RWPE2 (cell line): Measurements from ENCODE around the gene FAM163A.
"Not testable (repeated sequence)": the region's sequence is repeated elsewhere in the genome, so short reads cannot be mapped to it uniquely, and the experiment has no call there.

ENCODE experiments used
- ATAC-seq: fragments of 200-7000 bp; cut with Tn5 transposase; 3 replicates; pipeline ENCODE4 v1.9.1; 2021; ENCODE audit warnings: low read depth
- DNase-seq: peaks from one replicate; pipeline ENCODE4 v3.0.0-alpha.2; 2020; ENCODE audit warnings: low spot score
- H3K27ac ChIP-seq: fragments of 450-650 bp; 2 replicates; pipeline ENCODE4 v1.5.1; 2017; ENCODE audit warnings: mild to moderate bottlenecking; ENCODE audit not compliant: poor library complexity, severe bottlenecking
- H3K27me3 ChIP-seq: fragments of 250-450 bp; sonication (Bioruptor Pico); 2 replicates; pipeline ENCODE4 v1.5.1; 2021; ENCODE audit warnings: mild to moderate bottlenecking, moderate library complexity; ENCODE audit not compliant: insufficient read depth, poor library complexity, severe bottlenecking
- H3K36me3 ChIP-seq: fragments of 250-450 bp; sonication (Bioruptor Pico); 2 replicates; pipeline ENCODE4 v1.5.1; 2020; ENCODE audit warnings: low read depth, mild to moderate bottlenecking, moderate library complexity
- H3K4me1 ChIP-seq: fragments of 250-450 bp; sonication (Bioruptor Pico); 2 replicates; pipeline ENCODE4 v1.5.1; 2021; ENCODE audit warnings: mild to moderate bottlenecking, moderate library complexity; ENCODE audit not compliant: insufficient read depth, poor library complexity, severe bottlenecking
- H3K4me3 ChIP-seq: fragments of 250-450 bp; sonication (Bioruptor Pico); 2 replicates; pipeline ENCODE4 v1.5.1; 2021; ENCODE audit warnings: mild to moderate bottlenecking, moderate library complexity; ENCODE audit not compliant: severe bottlenecking
- H3K9me3 ChIP-seq: fragments of 250-450 bp; sonication (Bioruptor Pico); 2 replicates; pipeline ENCODE4 v1.5.1; 2021; ENCODE audit warnings: mild to moderate bottlenecking, moderate library complexity; ENCODE audit not compliant: severe bottlenecking
- TF ChIP-seq, protein P1 (sequence below): fragments of 450-650 bp; IDR thresholded peaks from one replicate; pipeline ENCODE4 v1.5.1; 2017; ENCODE audit warnings: mild to moderate bottlenecking, moderate library complexity; ENCODE audit not compliant: poor library complexity, severe bottlenecking

The FAM163A gene

GRCh38 chr1:179798213-179798863 is 55.2 kb downstream of the FAM163A start:
- H3K36me3 ChIP-seq, result no peaks in the 10 kb centered on the region
- H3K4me3 ChIP-seq, result no peak overlapping the region
- TF ChIP-seq, protein P1, sequence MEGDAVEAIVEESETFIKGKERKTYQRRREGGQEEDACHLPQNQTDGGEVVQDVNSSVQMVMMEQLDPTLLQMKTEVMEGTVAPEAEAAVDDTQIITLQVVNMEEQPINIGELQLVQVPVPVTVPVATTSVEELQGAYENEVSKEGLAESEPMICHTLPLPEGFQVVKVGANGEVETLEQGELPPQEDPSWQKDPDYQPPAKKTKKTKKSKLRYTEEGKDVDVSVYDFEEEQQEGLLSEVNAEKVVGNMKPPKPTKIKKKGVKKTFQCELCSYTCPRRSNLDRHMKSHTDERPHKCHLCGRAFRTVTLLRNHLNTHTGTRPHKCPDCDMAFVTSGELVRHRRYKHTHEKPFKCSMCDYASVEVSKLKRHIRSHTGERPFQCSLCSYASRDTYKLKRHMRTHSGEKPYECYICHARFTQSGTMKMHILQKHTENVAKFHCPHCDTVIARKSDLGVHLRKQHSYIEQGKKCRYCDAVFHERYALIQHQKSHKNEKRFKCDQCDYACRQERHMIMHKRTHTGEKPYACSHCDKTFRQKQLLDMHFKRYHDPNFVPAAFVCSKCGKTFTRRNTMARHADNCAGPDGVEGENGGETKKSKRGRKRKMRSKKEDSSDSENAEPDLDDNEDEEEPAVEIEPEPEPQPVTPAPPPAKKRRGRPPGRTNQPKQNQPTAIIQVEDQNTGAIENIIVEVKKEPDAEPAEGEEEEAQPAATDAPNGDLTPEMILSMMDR, result no peak
- no peak overlapping the region for H3K27ac ChIP-seq
- no peaks in the 10 kb centered on the region for H3K9me3 ChIP-seq
- H3K4me1 ChIP-seq, result no peaks in the 10 kb centered on the region
- no peak for ATAC-seq
- no peaks in the 10 kb centered on the region for H3K27me3 ChIP-seq
- no peak for DNase-seq

DNA sequence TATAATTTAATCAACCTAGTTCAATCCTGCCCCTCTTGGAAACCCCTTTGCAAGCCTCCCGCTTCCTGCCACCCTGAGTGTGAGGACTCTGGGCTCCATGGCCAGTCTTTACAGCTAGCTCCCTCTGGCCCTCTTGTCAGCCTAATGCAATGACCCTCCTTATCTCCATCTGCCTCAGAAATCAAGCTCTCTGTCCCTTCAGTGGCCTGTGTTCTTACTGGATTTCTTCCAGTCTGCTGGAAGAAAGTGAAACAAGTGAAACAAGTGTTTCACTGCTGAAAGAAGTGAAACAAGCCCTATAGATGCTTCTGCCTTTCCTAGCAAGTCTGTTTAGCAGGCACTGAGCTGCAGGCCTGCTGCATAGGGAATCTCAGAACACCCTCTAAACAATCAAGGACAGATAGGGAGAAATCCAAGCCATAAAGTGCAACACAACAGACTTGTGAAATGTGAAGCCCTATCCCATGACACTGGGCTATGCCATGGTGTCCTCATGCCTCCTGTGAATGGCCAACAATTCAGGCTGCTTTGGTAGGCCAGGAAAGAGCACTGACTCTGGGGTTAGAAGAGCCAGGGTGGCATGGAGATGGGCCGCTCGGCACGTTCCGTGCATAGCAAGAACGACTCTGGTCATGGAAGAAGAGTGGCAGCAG is 55.9 kb downstream of the FAM163A start:
- H3K27ac ChIP-seq, result no peak overlapping the region
- TF ChIP-seq, protein P1, result no peak
- H3K36me3 ChIP-seq, result no peaks in the 10 kb centered on the region
- no peaks in the 10 kb centered on the region for H3K4me1 ChIP-seq
- ATAC-seq (no peak), DNase-seq (no peak)
- H3K27me3 ChIP-seq, result no peaks in the 10 kb centered on the region
- H3K9me3 ChIP-seq, result no peaks in the 10 kb centered on the region
- H3K4me3 ChIP-seq, result no peak overlapping the region

DNA sequence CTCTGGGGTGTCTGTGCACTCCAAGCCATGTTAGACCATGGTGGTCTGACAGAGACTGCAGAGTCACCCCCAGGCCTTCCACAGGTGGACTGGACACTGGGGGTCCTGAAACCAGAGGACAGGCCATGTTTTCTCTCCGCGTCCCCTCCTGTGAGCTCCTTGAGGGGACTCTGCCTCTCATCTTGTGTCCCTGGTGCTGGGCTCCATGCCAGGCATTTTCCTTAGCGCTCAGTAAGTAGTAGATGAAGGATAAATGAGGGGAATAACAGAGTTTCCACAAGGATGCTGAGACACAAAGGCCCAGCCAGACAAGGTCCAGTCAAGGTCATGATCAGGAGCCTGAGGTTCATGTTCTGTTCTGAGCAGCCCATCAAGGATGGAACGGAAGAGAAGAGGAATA is 57.4 kb downstream of the FAM163A start:
- Histone ChIP-seq H3K4me1 (no peaks in the 10 kb centered on the region), H3K4me3 (no peak overlapping the region), H3K27ac (no peak overlapping the region), H3K9me3 (no peaks in the 10 kb centered on the region), H3K27me3 (no peaks in the 10 kb centered on the region), H3K36me3 (no peaks in the 10 kb centered on the region)
- TF ChIP-seq, protein P1, result no peak
- ATAC-seq (no peak), DNase-seq (no peak)

DNA sequence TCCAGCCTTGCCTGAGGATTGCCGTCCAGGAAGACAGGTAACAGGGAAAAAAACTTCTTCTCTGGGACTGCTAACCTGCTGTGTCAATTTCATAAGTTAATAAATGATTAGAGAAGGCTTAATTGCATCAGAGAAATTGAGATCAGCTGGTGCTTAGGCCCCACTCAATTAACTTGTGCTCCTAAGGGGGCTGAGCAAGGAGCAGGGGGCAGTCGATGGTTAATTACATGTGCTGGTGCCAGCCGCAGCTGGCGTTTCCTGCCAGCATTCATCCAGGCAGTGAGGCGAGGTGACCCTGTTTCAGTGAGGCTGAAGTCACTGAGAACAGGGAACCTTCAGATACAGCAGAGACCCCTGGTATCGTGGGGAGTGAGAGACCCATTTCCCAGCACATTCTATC is 60.0 kb downstream of the FAM163A start:
- H3K9me3 ChIP-seq, result no peaks in the 10 kb centered on the region
- H3K4me3 ChIP-seq, result no peak overlapping the region
- no peaks in the 10 kb centered on the region for H3K27me3 ChIP-seq
- DNase-seq (no peak), ATAC-seq (no peak)
- H3K27ac ChIP-seq, result no peak overlapping the region
- TF ChIP-seq, protein P1, result no peak
- no peaks in the 10 kb centered on the region for H3K4me1 ChIP-seq
- H3K36me3 ChIP-seq, result no peaks in the 10 kb centered on the region

DNA sequence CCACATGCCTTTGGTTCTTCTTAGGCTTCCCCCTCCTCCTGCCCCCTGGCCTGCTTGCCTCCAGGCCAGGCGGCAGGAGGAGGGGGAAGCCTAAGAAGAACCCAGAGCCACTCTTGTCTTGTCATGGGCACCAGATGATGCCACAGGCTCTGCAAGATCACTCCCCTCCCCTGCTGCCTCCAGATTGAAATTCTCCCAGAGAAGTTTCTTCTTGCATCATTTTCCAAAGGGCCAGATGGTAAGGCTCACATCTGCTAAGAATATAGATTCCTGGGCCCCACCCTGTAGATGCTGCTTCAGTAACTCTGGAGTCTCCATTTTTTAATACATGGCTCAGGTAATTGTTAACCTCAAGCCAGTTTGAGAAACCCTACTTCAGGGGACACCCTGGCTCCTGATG is 60.8 kb downstream of the FAM163A start:
- Histone ChIP-seq H3K4me1 (no peaks in the 10 kb centered on the region), H3K36me3 (no peaks in the 10 kb centered on the region), H3K9me3 (no peaks in the 10 kb centered on the region), H3K27me3 (no peaks in the 10 kb centered on the region), H3K27ac (no peak overlapping the region), H3K4me3 (no peak overlapping the region)
- no peak for DNase-seq
- ATAC-seq, result no peak
- TF ChIP-seq, protein P1, result no peak

DNA sequence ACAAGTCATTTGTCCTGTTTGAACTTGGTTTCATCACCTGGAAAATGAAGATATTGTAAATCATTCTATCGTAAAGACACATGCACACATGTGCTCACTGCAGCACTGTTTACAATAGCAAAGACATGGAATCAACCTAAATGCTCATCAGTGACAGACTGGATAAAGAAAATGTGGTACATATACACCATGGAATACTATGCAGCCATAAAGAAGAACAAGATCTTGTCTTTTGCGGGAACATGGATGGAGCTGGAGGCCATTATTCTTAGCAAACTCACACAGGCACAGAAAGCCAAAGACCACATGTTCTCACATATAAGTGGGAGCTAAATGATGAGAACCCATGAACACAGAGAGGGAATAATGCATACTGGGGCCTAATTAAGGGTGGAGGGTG is 61.3 kb downstream of the FAM163A start:
- not testable (repeated sequence) for H3K4me1 ChIP-seq, H3K27me3 ChIP-seq, H3K4me3 ChIP-seq, H3K36me3 ChIP-seq, DNase-seq, H3K9me3 ChIP-seq, H3K27ac ChIP-seq, ATAC-seq
